GM11168 (cell line): ENCODE data around the gene ZMAT5.

Experiments used
- in situ Hi-C: fragments of 300-500 bp; cut with MboI; formaldehyde crosslinking; loops from one replicate; pipeline ENCODE4 v1.12.0; 2022; ENCODE audit warnings: low sequenced_read_pairs; ENCODE audit not compliant: unreplicated experiment

The ZMAT5 gene

DNA sequence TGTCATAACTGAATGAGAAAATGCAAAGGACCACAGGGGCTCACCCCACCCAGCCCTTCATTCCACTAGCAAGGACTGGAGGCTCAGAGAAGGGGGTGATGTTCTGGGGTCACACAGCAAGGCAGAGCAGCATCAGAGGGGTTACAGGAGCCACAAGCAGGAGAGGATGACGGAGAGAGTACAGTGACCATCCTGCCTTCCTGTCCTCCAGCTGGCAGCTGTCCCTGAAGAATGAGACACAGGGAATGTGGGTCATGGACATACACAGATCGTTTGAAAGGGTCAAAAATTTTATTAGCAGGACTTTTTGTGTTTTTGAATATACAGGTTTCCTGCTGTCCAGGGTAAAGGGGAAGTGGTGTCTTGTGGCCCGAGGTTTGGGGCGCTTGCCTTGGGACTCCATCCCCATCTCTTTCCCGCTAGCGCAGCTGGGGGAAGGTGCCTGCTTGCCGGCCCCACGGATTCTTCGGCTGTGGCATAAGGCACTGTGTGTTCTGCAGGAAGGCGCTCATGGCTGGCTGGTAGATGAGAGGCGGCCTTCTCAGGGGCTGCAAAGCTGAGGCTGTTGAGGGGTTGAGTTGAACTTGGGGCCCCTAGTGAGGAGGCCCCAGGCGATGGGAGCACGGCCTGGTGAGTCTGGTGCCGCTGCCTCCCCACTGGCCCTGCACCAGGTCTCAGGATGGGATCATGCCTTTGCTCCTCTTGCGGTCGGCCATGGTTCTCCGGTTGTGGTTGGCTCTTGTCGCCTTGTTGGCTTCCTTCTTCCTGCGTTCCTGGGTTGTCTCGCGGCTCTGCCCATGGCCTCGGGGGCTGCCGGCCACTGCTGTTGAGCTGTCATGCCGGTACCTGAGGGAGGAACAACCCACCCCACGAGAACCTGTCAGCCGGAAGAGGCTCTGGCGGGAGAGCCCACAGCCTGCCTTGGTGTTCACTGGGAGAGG is 21.8 kb upstream of the ZMAT5 start:
- in situ Hi-C loops: no loop called here

DNA sequence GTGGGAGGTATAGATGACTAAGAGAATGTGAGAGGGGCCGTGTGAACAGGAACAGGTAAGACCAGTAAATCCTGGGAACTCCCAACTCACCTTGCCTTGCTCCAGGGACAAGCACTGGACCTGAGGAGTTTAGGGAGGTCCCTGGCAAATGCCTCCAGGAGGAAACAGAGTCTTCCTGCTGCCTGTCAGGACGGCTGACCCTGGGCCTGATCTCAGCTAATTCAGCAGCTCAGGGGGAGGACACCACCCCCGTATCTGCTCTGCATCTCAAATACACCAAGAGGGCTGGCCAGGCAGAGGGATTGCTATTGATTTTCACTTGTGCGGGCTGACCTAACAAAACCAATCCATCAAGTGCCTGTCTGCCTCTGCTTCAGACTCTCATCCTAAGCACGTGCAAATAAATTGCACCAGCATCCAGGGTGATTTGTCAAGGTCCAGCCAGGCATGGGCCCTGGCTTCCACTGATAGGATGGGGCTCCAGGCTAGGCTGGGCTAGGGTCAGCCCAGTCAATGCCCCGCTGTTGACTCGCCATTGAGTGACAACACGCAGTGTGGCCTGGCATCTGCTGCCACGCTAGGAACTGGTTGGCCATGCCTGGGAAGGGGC is 20.7 kb upstream of the ZMAT5 start:
- in situ Hi-C loops: no loop called here

DNA sequence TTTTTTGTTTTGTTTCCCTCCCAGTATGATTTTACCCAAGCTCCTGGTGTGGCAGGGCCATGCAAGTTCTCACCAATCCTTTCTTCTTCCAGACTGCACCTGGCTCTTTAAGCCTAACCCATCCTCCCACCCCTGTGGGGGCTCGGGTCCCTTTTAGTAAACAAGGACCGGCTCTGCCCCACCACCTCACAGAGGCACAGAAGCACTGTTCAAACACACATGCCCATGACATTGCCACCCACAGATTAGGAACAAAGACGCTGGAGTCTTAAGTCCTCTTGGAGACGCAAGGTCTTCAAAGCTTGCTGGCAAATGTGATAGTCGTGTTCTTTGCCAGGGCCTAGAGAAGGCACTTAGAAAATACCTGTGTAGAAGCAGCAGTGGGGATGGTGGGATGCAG is 19.2 kb upstream of the ZMAT5 start:
- in situ Hi-C loops: no loop called here

DNA sequence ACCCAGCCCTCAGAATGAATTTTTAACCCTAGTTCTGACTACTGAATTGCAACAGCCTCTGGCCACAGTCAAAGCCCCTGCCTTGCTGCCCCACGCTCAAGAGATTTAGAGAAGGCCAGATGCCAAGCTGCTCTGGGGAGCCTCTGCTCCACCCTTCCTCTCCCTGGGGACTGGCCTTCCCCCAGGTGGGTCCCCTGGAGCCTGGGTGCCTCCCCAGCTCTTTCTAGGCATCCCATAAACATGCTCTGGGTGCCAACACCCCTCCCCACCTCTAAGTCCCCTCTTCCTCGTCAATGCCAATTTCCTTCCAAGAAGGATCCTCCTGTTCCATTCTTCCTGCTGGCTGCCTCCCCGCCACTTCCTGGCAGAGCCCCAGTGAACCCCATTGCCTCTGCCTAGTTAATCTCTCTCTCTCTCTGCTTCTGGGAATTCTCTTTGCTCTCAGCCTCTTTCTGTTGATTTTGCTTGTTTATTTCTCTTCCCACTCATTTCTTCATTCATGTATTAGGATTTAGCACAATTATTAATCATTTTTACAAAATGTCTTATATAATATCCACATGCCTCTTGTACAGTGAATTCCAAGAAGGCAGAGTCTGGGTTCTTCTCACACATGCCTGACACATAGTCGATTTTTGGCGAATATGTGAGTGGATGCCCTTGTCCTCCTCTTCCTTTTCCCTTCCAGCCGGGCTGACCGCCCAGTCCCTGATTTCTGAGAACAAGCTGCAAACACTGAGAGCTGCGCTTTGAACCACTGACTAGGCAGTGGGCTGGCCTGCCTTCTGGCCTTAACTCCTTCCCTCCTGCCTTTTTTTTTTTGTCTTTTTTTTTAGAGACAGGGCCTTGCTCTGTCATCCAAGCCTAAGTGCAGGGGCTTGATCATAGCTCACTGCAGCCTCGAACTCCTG is 17.9 kb upstream of the ZMAT5 start:
- in situ Hi-C loops: no loop called here

DNA sequence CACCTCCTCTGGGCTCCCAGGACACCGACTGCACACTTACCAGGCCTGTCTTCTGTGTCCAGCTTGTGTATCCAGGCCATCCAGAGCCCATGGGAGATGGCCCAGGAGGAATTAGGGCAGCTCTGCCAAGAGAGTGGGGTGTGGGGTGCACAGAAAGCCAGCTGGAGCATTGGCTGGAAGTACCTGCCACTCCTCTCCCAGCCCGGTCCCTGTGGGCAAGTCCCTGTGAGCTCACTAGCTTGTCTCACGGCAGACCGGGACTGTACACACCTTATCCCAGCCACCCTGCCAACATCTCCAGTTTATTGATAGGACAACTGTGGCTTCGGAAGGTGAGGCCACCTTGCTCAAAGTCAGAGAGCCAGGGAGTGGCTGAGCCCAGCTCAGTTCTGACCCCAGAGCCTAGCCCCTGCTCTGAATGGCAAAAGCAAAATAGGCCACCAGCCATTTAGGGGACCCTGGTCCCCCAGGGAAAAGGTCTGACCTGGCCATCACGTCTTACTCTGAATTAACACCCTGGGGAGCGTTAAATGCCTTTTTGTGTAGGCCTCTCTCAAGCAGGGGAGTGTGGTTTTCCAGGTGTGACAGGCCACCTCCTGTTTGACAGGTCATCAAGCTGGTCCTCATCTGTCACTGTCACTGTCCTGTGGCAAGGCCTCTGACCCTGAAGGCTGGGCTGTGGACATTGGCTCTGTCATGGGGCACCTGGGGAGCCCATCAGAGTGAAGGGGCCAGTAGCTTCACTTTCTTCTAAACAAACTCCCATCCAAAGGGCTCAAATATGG is 15.4 kb upstream of the ZMAT5 start:
- in situ Hi-C loops: no loop called here

DNA sequence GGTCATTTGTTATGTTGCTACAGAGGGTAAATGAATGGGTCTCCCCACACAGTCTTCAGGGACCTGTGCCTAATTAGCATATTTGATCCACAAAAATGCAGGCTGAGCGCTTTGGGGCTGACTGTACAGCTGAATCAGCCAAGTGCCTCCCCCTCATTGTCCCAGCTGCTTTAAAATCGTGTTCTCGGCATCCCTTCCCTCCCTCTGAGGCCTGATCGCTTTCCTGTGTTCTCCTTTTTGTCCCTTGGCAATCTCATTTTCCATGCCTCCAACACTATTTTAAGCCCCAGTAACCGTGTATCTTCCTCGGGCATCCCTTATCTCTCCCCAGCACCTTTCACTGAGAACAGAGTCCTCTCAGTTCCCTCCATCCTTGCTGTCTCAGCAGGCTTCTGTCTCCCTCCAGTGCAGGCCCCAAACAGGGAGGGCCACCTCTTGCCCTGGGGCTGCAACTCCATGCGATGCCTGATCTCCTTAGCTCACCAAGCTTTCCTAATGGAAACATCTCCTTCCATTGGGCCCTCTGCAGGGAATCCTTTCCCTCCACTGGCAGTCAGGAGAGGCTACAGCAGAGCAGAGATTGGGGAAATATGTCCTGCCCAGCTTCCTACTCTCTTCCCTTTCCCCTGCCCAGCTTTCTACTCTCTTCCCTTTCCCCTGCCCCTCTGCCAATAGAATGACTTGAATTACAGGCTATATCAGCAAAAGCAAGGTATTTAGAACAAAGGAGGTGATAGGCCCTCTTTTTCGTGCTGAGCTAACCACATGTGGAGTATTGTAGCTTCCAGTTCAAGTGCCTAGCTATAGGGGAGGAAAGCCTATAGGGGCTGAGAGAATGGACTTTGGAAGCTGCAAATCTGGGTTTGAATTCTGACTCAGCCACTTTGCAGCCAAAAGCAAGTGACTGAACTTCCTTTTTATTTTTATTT is 14.2 kb upstream of the ZMAT5 start:
- in situ Hi-C loops: no loop called here

DNA sequence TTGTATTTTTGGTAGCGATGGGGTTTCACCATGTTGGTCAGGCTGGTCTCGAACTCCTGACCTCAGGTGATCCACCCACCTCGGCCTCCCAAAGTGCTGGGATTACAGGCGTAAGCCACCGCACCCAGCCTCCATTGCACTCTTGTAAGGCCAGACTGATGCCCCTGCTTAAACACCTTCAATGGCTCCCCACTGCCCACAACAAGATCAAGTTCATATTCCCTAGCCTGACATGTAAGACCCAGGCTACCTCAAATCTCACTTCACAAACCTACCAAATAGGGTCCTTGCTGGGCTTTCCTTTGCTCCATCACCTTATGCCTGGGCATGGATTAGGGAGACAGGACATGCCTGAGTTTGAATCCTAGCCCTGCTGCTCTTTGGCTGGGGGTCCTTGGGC is 13.4 kb upstream of the ZMAT5 start:
- in situ Hi-C loops: no loop called here

DNA sequence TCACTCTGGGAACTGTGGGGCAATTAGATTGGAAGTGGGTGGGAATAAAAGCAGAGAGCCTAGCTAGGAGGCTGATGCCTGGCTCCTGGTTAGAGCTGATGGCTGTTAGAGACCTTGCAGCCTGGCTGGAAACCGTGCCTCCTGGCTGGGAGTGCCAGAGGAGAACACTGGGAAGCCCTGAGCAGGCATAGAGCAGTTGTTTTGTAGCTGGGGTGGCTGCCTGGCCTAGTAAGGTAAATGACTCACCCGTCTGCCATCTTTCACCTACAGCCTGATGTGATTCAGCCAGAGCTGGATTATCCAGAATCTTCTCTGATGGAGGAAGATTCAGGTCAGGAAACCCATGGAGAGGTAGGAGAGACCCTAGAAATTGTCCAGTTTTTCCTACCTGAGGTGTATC is 6.4 kb upstream of the ZMAT5 start:
- in situ Hi-C loops: no loop called here

DNA sequence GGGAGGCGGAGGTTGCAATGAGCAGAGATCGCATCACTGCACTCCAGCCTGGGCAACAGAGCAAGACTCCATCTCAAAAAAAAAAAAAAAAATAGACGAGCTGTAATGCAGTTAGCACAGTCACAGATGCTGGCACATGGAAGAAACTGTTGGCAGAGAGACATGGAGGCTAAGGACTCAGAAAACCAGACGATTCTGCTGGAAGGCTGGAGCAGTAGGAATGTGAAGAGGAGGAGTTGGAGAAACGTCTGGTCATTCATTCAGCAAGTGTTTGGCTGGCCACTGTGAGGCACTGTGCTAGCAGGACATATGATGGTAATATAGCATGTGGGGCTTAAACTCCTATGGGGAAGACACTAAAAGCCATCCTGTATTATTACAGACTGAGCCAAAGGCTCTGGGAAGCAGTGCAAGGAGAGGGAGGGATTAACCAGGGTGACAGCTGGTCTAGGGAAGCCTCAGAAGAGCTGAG is 5.4 kb upstream of the ZMAT5 start:
- in situ Hi-C loops: no loop called here

DNA sequence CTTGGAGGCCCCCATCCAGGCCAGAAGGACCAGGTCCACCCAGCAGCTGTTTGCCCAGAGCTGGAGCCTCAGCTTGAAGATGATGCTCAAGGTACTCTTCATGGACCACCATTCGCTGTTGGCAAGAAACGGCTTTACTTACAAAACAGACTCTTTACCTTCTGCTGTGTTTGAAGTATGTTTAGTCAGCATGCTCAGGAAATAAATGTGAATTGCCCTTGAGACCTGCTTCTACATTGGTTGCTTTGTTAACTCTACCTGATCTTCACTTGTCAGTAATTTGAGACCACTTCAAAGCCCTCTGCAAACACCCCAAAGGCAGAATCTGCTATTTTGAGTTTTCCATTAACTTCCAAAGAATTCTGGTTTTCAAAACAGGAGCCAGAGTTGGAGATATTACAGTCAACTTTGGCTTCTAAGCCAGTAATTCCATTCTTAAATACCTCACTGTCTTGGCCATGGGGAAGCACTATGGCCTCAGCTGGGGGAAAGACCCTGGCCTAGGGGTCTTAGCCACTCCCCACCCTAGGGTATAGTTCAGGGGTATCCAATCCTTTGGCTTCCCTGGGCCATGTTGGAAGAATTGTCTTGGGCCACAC is 3.0 kb upstream of the ZMAT5 start:
- in situ Hi-C loops: no loop called here

DNA sequence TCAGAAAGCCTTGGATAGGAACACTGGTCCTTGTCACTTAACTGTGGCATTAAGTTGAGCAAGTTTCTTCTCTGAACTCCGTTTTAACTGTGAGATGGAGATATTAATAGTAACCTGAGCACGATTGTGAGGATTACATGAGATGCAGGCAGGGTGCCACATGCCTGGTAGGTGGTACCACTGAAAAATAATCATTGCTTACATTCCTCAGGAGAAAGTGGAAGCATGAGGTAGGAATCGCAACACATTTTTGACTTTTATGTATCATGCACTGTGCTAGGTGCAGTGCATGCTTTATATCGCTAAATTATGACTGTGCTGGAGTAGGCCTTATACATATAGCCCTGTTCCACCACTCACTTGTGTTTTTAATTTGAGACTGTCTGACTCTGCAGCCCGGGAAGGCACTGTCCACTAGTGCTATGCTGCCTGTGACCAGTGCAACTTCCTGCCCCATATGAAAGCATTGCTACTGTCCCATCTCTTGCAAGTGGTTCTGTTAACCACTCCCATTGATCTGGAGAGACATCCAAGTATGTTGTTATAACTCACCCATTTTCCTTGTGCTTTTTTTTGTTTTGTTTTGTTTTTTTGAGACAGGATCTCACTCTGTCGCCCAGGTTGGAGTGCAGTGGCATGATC is 1.4 kb upstream of the ZMAT5 start:
- in situ Hi-C loops: no loop called here

DNA sequence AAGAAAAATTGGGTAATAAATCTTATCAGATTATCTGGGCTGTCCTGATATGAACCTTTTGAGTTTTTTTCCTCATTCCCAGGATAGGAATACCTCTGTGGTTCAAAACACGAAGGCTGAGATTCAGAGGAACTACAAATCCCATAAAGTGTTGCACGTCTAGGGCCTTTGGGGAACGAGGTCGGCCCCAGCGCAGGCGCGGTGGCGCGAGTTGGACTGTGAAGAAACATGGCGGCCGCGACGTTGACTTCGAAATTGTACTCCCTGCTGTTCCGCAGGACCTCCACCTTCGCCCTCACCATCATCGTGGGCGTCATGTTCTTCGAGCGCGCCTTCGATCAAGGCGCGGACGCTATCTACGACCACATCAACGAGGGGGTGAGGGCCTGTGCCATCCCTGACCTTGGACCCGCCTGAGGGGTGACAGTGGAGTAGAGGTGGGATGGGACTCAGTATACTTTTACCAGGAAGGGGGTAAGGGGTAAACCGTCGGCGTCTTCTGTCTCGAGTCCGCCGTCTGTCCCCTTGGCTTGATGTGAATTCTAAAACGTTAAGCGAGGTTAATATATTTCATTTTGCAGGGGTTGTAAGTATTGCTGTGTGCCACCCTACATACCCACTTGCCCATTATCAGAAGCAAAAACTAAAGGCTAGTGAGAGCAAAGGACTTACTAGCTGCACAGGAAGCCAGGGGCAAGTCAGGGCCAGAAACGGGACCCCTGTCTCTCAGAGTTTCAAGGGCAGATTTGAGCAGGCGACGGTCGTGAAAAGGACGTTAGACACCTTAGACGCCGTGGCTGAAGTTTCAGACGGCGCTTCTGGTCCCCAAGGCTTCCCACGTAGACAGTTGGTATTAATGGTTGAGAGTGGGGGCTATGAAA is 604 bp upstream of the ZMAT5 start, which contains the start of gene UQCR10:
TSS of gene UQCR10 (plus strand) at position 199 of the 881 bp plus-strand sequence. CDS start at position 229, 30 bp downstream.
- in situ Hi-C loops: no loop called here

DNA sequence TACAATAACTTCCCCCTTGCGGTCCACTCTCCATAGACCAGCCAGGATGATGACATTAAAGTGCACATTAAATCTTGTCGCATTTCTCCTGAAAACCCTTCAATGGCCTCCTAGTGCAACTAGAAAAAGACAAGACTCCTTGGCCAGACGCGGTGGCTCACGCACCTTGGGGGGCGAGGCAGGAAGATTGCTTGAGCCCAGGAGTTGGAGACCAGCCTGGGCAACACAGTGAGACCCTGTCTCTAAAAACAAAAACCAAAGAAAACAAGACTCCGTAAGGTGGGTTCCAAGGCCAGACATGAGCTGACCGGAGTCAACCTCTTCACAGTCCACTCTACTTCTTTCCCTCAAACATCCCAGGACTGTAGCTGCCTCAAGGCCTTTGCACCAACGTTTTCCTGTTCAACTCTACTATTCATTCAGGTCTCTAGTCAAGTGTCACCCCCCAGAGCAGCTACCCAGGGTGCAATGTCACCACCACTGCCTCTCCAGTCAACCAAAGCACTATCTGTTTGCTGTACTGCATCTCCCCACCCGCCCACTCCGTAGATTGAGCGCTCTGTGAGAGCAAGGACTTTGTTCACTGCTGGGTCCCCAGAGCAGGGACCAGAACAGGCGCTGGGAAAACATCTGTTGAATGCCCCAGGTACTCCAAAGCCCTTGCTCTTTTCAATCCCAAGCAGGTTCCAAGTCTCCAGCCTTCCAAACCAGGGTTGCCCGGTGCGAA is 739 bp downstream of the ZMAT5 start:
- in situ Hi-C loops: no loop called here

DNA sequence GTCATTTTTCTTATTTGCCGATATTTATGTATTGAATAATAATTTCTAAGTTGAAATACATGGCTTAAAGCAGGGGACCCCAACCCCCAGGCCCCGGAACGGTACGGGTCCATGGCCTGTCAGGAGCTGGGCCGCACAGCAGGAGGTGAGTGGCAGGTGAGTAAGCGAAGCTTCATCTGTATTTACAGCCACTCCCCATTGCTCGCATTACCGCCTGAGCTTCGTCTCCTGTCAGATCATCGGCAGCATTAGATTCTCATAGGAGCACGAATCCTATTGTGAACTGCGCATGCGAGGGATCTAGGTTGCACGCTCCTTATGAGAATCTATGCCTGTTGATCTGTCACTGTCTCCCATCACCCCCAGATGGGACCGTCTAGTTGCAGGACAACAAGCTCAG is 4.5 kb downstream of the ZMAT5 start:
- in situ Hi-C loops: no loop called here

DNA sequence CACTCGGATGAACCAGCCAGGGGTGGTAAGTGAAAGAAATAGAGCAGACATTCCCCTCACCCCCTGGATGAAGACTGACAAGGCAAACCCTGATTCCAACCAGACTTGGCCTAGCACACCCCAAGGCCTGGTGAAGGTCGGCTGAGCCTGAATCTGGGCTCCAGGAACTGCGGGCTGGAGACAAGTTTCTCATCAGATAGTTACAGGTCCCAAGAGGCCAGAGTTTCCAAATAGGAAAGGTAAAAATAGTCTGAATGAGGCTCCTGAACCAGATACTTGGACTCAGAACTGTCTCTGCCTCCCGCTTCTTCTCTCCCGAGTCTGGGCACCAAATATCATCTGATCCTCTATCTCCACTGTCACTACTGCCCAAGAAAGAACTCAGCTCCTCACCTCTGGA is 7.8 kb downstream of the ZMAT5 start:
- in situ Hi-C loops: no loop called here

DNA sequence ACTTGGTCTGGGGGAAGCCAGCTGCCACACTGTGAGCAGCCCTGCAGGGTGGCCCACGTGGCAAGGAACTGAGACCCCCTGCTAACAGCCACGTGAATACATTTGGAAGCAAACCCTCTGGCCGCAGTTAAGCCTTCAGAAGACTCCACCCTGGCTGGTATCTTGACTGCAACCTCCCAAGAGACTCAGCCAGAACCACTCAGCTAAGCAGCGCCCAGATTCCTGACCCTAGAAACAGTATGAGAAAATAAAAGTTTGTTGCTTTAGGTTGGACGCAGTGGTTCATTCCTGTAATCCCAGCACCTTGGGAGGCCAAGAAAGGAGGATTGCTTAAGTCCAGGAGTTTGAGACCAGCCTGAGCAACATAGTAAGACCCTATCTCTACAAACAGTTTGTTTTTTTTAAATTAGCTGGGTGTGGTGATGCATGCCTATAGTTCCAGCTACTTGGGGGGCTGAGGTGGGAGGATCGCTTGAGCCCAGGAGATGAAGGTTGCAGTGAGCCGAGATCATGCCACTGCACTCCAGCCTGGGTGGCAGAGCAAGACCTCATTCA is 8.7 kb downstream of the ZMAT5 start:
- in situ Hi-C loops: no loop called here
